Activated B cell treated with CpG ODN at 0.5 μM for 24 hours (primary cell): ENCODE measurements around the gene FGGY. TPM values are rescaled to one million over a fixed set of nuclear protein-coding genes. Genes with fewer than 3 reads are reported as not detected.

Experiments
- ATAC-seq: fragments of 200-7000 bp; cut with Tn5 transposase; one replicate; pipeline ENCODE4 v1.10.0; 2021; ENCODE audit warnings: low read depth, mild to moderate bottlenecking, moderate library complexity
- CTCF ChIA-PET: fragments of 350-600 bp; sonication (Branson Sonifier 250); formaldehyde crosslinking; loops from one replicate; lab custom pipeline; 2021; ENCODE audit warnings: antibody characterized with exemption; lab: Charles Lee
- POLR2A ChIA-PET: fragments of 350-600 bp; sonication (Branson Sonifier 250); formaldehyde crosslinking; loops from one replicate; lab custom pipeline; 2021; ENCODE audit warnings: antibody characterized with exemption; lab: Charles Lee
- DNase-seq: peaks from one replicate; pipeline ENCODE4 v3.0.0; 2022
- H3K27ac Mint-ChIP-seq: one replicate; pipeline ENCODE4 v1.8.0; 2020; ENCODE audit warnings: mixed read lengths
- H3K27me3 Mint-ChIP-seq: one replicate; pipeline ENCODE4 v1.8.0; 2021; ENCODE audit warnings: mixed read lengths
- H3K36me3 Mint-ChIP-seq: one replicate; pipeline ENCODE4 v1.8.0; 2021; ENCODE audit warnings: low read depth, mixed read lengths
- H3K4me1 Mint-ChIP-seq: one replicate; pipeline ENCODE4 v1.8.0; 2021; ENCODE audit warnings: mixed read lengths
- H3K4me3 Mint-ChIP-seq: one replicate; pipeline ENCODE4 v1.8.0; 2020; ENCODE audit warnings: mild to moderate bottlenecking, mixed read lengths
- H3K9me3 Mint-ChIP-seq: one replicate; pipeline ENCODE4 v1.8.0; 2020; ENCODE audit warnings: mixed read lengths
- CTCF ChIP-seq: fragments of 200-600 bp; IDR thresholded peaks from one replicate; pipeline ENCODE4 v1.8.0; 2022; ENCODE audit warnings: antibody characterized with exemption, mild to moderate bottlenecking
- intact Hi-C: fragments of 100-400 bp; cut with micrococcal nuclease; formaldehyde crosslinking; loops from one replicate; pipeline ENCODE4 v1.15.1; 2024
- total RNA-seq: library from RNA; stranded (reverse); gene quantifications from 2 replicates; pipeline ENCODE4 v1.2.3, GENCODE V29; 2022

FGGY gene
- total RNA-seq, 1 donor from 2014 or later, result 24.0 TPM

DNA sequence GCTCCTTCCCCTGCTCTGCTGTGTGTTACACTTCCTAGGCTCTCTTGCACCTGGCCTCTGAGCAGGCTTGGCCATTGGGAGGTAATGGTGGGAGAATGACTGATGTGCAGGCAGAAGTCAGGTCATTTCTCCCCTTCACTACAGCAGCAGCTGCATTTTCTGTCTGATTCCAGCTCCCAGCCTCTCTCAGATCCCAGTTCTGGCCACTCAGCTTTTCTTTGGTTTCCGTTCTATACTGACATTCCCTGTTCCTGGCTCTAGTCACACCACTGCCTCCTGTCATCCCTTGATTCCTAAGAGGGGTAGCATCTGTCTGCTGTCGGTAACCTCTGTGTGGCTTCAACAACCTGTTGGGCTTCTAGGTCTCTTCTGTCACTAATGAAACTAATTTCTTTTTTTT, 390.2 kb downstream of the FGGY start:
- H3K27ac Mint-ChIP-seq, result no peak overlapping the region
- no peaks in the 10 kb centered on the region for H3K9me3 Mint-ChIP-seq
- ATAC-seq (no peak), DNase-seq (no peak)
- POLR2A ChIA-PET, result interaction anchor here (1.6 kb wide), 1 partner anchor 904 kb away, joined by 3 read pairs; the partner anchor contains the start of gene JUN
- CTCF ChIA-PET, result no interaction called here
- no peak for TF ChIP-seq CTCF
- H3K4me3 Mint-ChIP-seq, result no peak overlapping the region
- no peaks in the 10 kb centered on the region for H3K27me3 Mint-ChIP-seq
- H3K36me3 Mint-ChIP-seq, result no peaks in the 10 kb centered on the region
- H3K4me1 Mint-ChIP-seq, result peaks cover 3% of the 10 kb centered on the region
- intact Hi-C loops, result no loop called here

GRCh38 chr1:59688976-59689375, 392.1 kb downstream of the FGGY start:
- no peak for ATAC-seq
- Mint-ChIP-seq H3K4me3 (no peak overlapping the region), H3K27ac (no peak overlapping the region), H3K27me3 (no peaks in the 10 kb centered on the region), H3K9me3 (no peaks in the 10 kb centered on the region), H3K4me1 (peaks cover 16% of the 10 kb centered on the region), H3K36me3 (no peaks in the 10 kb centered on the region)
- DNase-seq, result no peak
- ChIA-PET CTCF (interaction anchor here (1.0 kb wide), 1 partner anchor 9 kb away, joined by 3 read pairs; no protein-coding TSS in a partner anchor), POLR2A (no interaction called here)
- intact Hi-C loops, result no loop called here
- TF ChIP-seq CTCF, result no peak

DNA sequence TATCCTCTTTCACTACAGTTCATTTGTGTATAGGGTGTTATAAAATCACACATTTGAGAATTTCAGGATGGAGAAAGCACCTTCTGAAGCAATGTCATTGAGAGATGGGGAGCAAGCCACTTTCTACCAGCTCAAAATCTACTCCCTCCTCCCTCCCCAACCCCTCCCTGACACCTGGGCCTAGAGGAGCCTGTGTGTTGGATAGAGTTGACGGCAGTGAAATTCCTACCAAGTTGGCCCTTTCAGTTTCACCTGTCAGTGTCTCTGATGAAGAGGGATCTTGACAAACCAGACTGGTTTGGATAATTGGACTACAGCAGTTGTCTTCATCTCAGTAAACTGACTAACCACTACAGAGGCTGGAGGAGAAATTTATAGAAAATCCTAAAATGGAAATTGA, 392.8 kb downstream of the FGGY start:
- H3K27me3 Mint-ChIP-seq, result no peaks in the 10 kb centered on the region
- H3K4me1 Mint-ChIP-seq, result peaks cover 16% of the 10 kb centered on the region
- no peak for TF ChIP-seq CTCF
- intact Hi-C loops, result loop anchor here (5.0 to 10.0 kb wide), 2 partner anchors 117 to 615 kb away; no protein-coding TSS in a partner anchor
- no peak for DNase-seq
- no peak for ATAC-seq
- ChIA-PET POLR2A (interaction anchor here (1.0 kb wide), 1 partner anchor 393 kb away, joined by 3 read pairs; no protein-coding TSS in a partner anchor), CTCF (interaction anchor here (1.0 to 1.4 kb wide), 2 partner anchors 9 to 13 kb away, joined by 3 read pairs; no protein-coding TSS in a partner anchor)
- H3K4me3 Mint-ChIP-seq, result no peak overlapping the region
- no peaks in the 10 kb centered on the region for H3K9me3 Mint-ChIP-seq
- no peak overlapping the region for H3K27ac Mint-ChIP-seq
- H3K36me3 Mint-ChIP-seq, result no peaks in the 10 kb centered on the region

DNA sequence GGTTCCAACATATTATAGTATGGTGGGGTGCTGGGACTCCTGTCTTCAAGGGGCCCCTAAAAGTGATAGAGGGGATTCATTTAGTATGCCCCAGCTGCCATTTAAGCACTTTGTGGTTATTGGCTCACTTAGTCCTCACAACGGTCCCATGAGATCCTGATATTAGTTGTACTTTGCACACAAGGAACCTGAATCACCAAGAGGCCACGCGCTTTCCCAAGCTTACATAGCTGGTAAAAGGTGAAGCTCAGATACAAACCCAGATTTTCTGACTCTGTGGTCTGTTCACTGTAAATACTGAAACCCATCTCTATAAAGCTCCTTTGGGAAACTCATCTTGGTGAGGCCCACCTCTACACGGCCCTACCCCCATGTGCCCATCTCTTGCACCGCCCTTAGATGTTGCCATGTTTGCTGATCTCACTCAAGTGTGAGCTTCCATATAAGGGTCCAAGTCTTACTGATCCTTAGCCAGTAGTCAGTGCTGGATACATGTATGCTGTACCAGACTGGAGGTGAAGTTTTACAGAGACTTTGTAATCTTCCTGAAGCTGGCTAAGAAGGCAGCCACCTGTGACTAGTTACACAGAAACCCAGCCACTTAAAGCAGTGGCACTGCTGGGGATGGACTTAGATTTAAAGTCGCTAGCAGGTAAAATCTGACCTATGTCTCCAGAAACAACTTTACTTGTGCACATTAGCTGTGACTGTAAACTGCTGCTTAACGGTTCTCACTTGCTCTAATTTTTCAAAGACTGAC, 393.5 kb downstream of the FGGY start:
- ATAC-seq, result no peak
- intact Hi-C loops, result loop anchor here (5.0 to 10.0 kb wide), 2 partner anchors 118 to 616 kb away; no protein-coding TSS in a partner anchor
- Mint-ChIP-seq H3K36me3 (no peaks in the 10 kb centered on the region), H3K4me3 (no peak overlapping the region), H3K27me3 (no peaks in the 10 kb centered on the region), H3K27ac (no peak overlapping the region), H3K9me3 (no peaks in the 10 kb centered on the region), H3K4me1 (peaks cover 16% of the 10 kb centered on the region)
- no peak for DNase-seq
- ChIA-PET CTCF (interaction anchor here (1.4 kb wide), 1 partner anchor 12 kb away, joined by 3 read pairs; no protein-coding TSS in a partner anchor), POLR2A (interaction anchor here (1.0 kb wide), 1 partner anchor 394 kb away, joined by 3 read pairs; no protein-coding TSS in a partner anchor)
- TF ChIP-seq CTCF, result no peak

DNA sequence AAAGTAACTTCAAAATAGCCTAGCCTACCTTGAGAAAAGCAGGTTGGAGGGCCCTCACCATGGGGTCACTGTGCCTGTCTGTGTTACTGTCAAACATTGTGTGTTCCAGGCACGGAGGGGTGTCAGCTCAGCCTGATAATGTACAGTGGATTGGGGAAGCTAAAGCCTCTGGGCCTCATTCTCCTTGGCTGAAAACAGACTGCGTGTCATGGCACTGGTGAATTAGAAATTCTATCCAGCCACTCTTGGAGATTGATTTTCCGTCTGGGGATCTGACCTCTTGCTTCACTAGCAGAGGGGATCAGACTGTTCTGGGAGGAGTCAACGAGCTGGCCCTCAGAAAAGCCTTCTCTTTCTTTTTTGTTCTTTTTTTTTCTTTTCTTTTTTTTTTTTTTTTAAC, 394.4 kb downstream of the FGGY start:
- ATAC-seq, result no peak
- Mint-ChIP-seq H3K27ac (no peak overlapping the region), H3K36me3 (no peaks in the 10 kb centered on the region), H3K4me1 (peaks cover 14% of the 10 kb centered on the region), H3K4me3 (no peak overlapping the region), H3K9me3 (no peaks in the 10 kb centered on the region), H3K27me3 (no peaks in the 10 kb centered on the region)
- CTCF ChIA-PET, result no interaction called here
- POLR2A ChIA-PET, result no interaction called here
- no peak for TF ChIP-seq CTCF
- no peak for DNase-seq
- intact Hi-C loops, result loop anchor here (5.0 to 10.0 kb wide), 2 partner anchors 119 to 616 kb away; no protein-coding TSS in a partner anchor
